H1 (cell line): ENCODE measurements around the gene SYNPR. TPM values are rescaled to one million over a fixed set of nuclear protein-coding genes. Genes with fewer than 3 reads are reported as not detected.

Experiments
- CTCF ChIA-PET: fragments of 300-600 bp; sonication (Branson Sonifier 250); formaldehyde crosslinking; loops from one replicate; lab custom pipeline; 2021; ENCODE audit not compliant: partially characterized antibody; lab: Charles Lee
- POLR2A ChIA-PET: fragments of 300-600 bp; sonication (Branson Sonifier 250); formaldehyde crosslinking; loops from one replicate; lab custom pipeline; 2021; ENCODE audit warnings: inconsistent platforms; ENCODE audit not compliant: partially characterized antibody; lab: Charles Lee
- DNase-seq, 2 experiments: peaks; one replicate each; pipeline versions ENCODE4 v3.0.0 to v3.0.0-alpha.2; 2010 to 2022; ENCODE audit warnings: low spot score in 2 of 2, low read depth in 1 of 2, mixed read lengths in 1 of 2
- FAIRE-seq: peaks from 2 replicates; lab custom pipeline; 2011; peaks lifted over from hg19 to GRCh38; lab: Jason Lieb, UNC
- H2AFZ ChIP-seq: 2 replicates; pipeline ENCODE4 v1.8.1; 2012; ENCODE audit warnings: low read length, inconsistent platforms
- H2AK5ac ChIP-seq: 2 replicates; pipeline ENCODE4 v1.6.1; 2013; ENCODE audit warnings: low read depth, low read length
- H2BK120ac ChIP-seq: replicated peaks from 2 replicates; pipeline ENCODE3; 2013; ENCODE audit warnings: low read depth, low read length, inconsistent platforms
- H2BK12ac ChIP-seq: 2 replicates; pipeline ENCODE4 v1.6.1; 2013; ENCODE audit warnings: low read depth, low read length
- H2BK15ac ChIP-seq: 2 replicates; pipeline ENCODE4 v1.6.1; 2013; ENCODE audit warnings: low read length
- H2BK20ac ChIP-seq: 2 replicates; pipeline ENCODE4 v1.6.1; 2013; ENCODE audit warnings: low read length
- H2BK5ac ChIP-seq: 2 replicates; pipeline ENCODE4 v1.6.1; 2013; ENCODE audit warnings: low read depth, low read length
- H3K14ac ChIP-seq: 2 replicates; pipeline ENCODE4 v1.6.1; 2013; ENCODE audit warnings: inconsistent platforms; ENCODE audit not compliant: insufficient read length
- H3K18ac ChIP-seq: 2 replicates; pipeline ENCODE4 v1.6.1; 2013; ENCODE audit warnings: low read length; ENCODE audit errors: extremely low read depth
- H3K23ac ChIP-seq: 2 replicates; pipeline ENCODE4 v1.6.1; 2013; ENCODE audit warnings: inconsistent platforms; ENCODE audit not compliant: insufficient read length
- H3K23me2 ChIP-seq: 2 replicates; pipeline ENCODE4 v1.6.1; 2013; ENCODE audit warnings: low read depth, low read length
- H3K27ac ChIP-seq: 2 replicates; pipeline ENCODE4 v1.6.1; 2011; ENCODE audit warnings: low read depth, low read length, inconsistent platforms
- H3K27me3 ChIP-seq, 4 experiments: replicated peaks in 1 of 4; 1 replicate in 1 of 4; 2 replicates in 3 of 4; pipeline versions ENCODE4 v1.6.1 to v1.8.1; 2011 to 2013; ENCODE audit warnings: low read length in 3 of 4, mild to moderate bottlenecking in 3 of 4, inconsistent platforms in 2 of 4, mixed read lengths in 2 of 4, moderate library complexity in 1 of 4; ENCODE audit not compliant: control insufficient read depth in 3 of 4, insufficient read depth in 3 of 4; ENCODE audit errors: extremely low read depth in 1 of 4
- H3K36me3 ChIP-seq, 4 experiments: 2 replicates each; pipeline versions ENCODE4 v1.6.1 to v1.8.1; 2011 to 2013; ENCODE audit warnings: mild to moderate bottlenecking in 4 of 4, low read length in 3 of 4, moderate library complexity in 2 of 4, control low read depth in 1 of 4, inconsistent platforms in 1 of 4; ENCODE audit not compliant: insufficient read depth in 4 of 4, control insufficient read depth in 2 of 4
- H3K4ac ChIP-seq: replicated peaks from 2 replicates; pipeline ENCODE3; 2013; ENCODE audit warnings: low read length, low read depth, mixed read lengths, inconsistent platforms; ENCODE audit not compliant: insufficient read length
- H3K4me1 ChIP-seq, 4 experiments: replicated peaks in 1 of 4; 1 replicate in 1 of 4; 2 replicates in 3 of 4; pipeline versions ENCODE4 v1.6.1 to v1.8.1; 2011 to 2013; ENCODE audit warnings: low read length in 3 of 4, inconsistent platforms in 2 of 4, mixed read lengths in 1 of 4; ENCODE audit not compliant: insufficient read depth in 4 of 4, control insufficient read depth in 3 of 4
- H3K4me2 ChIP-seq, 2 experiments: 2 replicates each; pipeline versions ENCODE4 v1.6.1 to v1.8.1; 2011 to 2013; ENCODE audit warnings: low read depth in 2 of 2, low read length in 2 of 2, control low read depth in 1 of 2, inconsistent platforms in 1 of 2, mild to moderate bottlenecking in 1 of 2; ENCODE audit not compliant: insufficient read depth in 1 of 2
- H3K4me3 ChIP-seq, 4 experiments: fragments of 200-600, 300-600 bp in 1 of 4; sonication (generic), shearing (Covaris generic), sonication (Bioruptor Twin) in 1 of 4; 2 replicates each; pipeline versions ENCODE4 v1.5.1 to v1.8.1; 2011 to 2016; ENCODE audit warnings: low read length in 4 of 4, low read depth in 3 of 4, control low read depth in 2 of 4, inconsistent platforms in 2 of 4, mild to moderate bottlenecking in 2 of 4, mixed read lengths in 1 of 4, moderate library complexity in 1 of 4; ENCODE audit not compliant: insufficient read depth in 2 of 4; ENCODE audit errors: extremely low read depth in 1 of 4
- H3K56ac ChIP-seq: replicated peaks from 2 replicates; pipeline ENCODE3; 2013; ENCODE audit warnings: low read depth, mild to moderate bottlenecking, mixed read lengths, low read length, inconsistent platforms; ENCODE audit not compliant: insufficient read length
- H3K79me1 ChIP-seq: 2 replicates; pipeline ENCODE4 v1.6.1; 2013; ENCODE audit warnings: low read depth, low read length, control low read depth
- H3K79me2 ChIP-seq, 2 experiments: 2 replicates each; pipeline versions ENCODE4 v1.6.1 to v1.8.1; 2012 to 2013; ENCODE audit warnings: low read length in 2 of 2, mild to moderate bottlenecking in 2 of 2, inconsistent platforms in 1 of 2; ENCODE audit not compliant: insufficient read depth in 2 of 2, control insufficient read depth in 1 of 2
- H3K9ac ChIP-seq, 4 experiments: replicated peaks in 1 of 4; 1 replicate in 1 of 4; 2 replicates in 3 of 4; pipeline versions ENCODE4 v1.6.1 to v1.8.1; 2011 to 2013; ENCODE audit warnings: low read depth in 3 of 4, low read length in 3 of 4, control low read depth in 2 of 4, mild to moderate bottlenecking in 2 of 4, moderate library complexity in 2 of 4, inconsistent platforms in 1 of 4; ENCODE audit errors: extremely low read depth in 1 of 4
- H3K9me3 ChIP-seq, 2 experiments: 2 replicates each; pipeline versions ENCODE4 v1.6.1 to v1.8.1; 2012 to 2013; ENCODE audit warnings: mild to moderate bottlenecking in 2 of 2, moderate library complexity in 2 of 2, control low read depth in 1 of 2, inconsistent platforms in 1 of 2, low read depth in 1 of 2, low read length in 1 of 2, mixed read lengths in 1 of 2; ENCODE audit not compliant: insufficient read depth in 2 of 2
- H4K20me1 ChIP-seq, 2 experiments: replicated peaks in 1 of 2; 2 replicates each; pipeline versions ENCODE3 to v1.8.1; 2011 to 2013; ENCODE audit warnings: inconsistent platforms in 2 of 2, low read length in 2 of 2, mild to moderate bottlenecking in 1 of 2; ENCODE audit not compliant: insufficient read depth in 2 of 2, control insufficient read depth in 1 of 2
- H4K5ac ChIP-seq: 2 replicates; pipeline ENCODE4 v1.6.1; 2013; ENCODE audit warnings: low read length, low read depth, mixed read lengths, inconsistent platforms; ENCODE audit not compliant: insufficient read length
- H4K8ac ChIP-seq: 2 replicates; pipeline ENCODE4 v1.8.0; 2013; ENCODE audit warnings: mild to moderate bottlenecking, moderate library complexity, low read length, inconsistent platforms; ENCODE audit not compliant: insufficient read depth; ENCODE audit errors: extremely low read depth
- H4K91ac ChIP-seq: replicated peaks from 2 replicates; pipeline ENCODE3; 2013; ENCODE audit warnings: low read length, mixed read lengths, inconsistent platforms; ENCODE audit not compliant: insufficient read length
- ATF3 ChIP-seq: IDR thresholded peaks from 2 replicates; pipeline ENCODE4 v1.6.1; 2011; ENCODE audit warnings: low read depth, mild to moderate bottlenecking, low read length; ENCODE audit not compliant: insufficient read depth
- BACH1 ChIP-seq: IDR thresholded peaks from 2 replicates; pipeline ENCODE4 v1.6.1; 2012; ENCODE audit warnings: low read length, improper control_type of control experiment
- BRCA1 ChIP-seq: IDR thresholded peaks from 2 replicates; pipeline ENCODE4 v1.6.1; 2012; ENCODE audit warnings: low read depth, low read length, improper control_type of control experiment
- CBX5 ChIP-seq: fragments of 300-800, 300-1000 bp; sonication (generic); IDR thresholded peaks from 2 replicates; pipeline ENCODE4 v1.7.1; 2016; ENCODE audit warnings: antibody characterized with exemption, low read length, low read depth
- CHD2 ChIP-seq: IDR thresholded peaks from 2 replicates; pipeline ENCODE4 v1.6.1; 2012; ENCODE audit warnings: low read length, improper control_type of control experiment
- E2F6 ChIP-seq: IDR thresholded peaks from 2 replicates; pipeline ENCODE4 v1.6.1; 2012; ENCODE audit warnings: inconsistent platforms
- EZH2 ChIP-seq: fragments of 200-600 bp; sonication (generic); IDR thresholded peaks from 2 replicates; pipeline ENCODE4 v1.7.1; 2012; ENCODE audit warnings: low read depth, mild to moderate bottlenecking, moderate library complexity, low read length, inconsistent platforms; ENCODE audit not compliant: severe bottlenecking
- GTF2F1 ChIP-seq: IDR thresholded peaks from 2 replicates; pipeline ENCODE4 v1.6.1; 2012; ENCODE audit warnings: low read depth, low read length, improper control_type of control experiment, borderline replicate concordance
- HDAC6 ChIP-seq: IDR thresholded peaks from one replicate; pipeline ENCODE4 v1.7.1; 2012; ENCODE audit warnings: low read depth, mild to moderate bottlenecking, inconsistent platforms, low read length, moderate library complexity
- JUN ChIP-seq: IDR thresholded peaks from 2 replicates; pipeline ENCODE4 v1.6.1; 2011; ENCODE audit warnings: low read depth, mild to moderate bottlenecking, improper control_type of control experiment, low read length
- POU5F1 ChIP-seq: IDR thresholded peaks from 2 replicates; pipeline ENCODE4 v1.6.1; 2011; ENCODE audit warnings: low read depth, mild to moderate bottlenecking, low read length, moderate library complexity
- SIX5 ChIP-seq: IDR thresholded peaks from 2 replicates; pipeline ENCODE4 v1.6.1; 2011; ENCODE audit warnings: mild to moderate bottlenecking, low read depth, low read length
- SP2 ChIP-seq: IDR thresholded peaks from 2 replicates; pipeline ENCODE4 v1.6.1; 2012; ENCODE audit warnings: mild to moderate bottlenecking, low read length, inconsistent platforms
- TEAD4 ChIP-seq: IDR thresholded peaks from 2 replicates; pipeline ENCODE4 v1.6.1; 2012; ENCODE audit warnings: low read depth, low read length, inconsistent platforms, mixed read lengths
- WGBS, 2 experiments: shearing (Covaris generic) in 1 of 2; methylation state at CpG; one replicate each; pipeline versions ENCODE4 v1.1.6 to v1.1.7; 2013 to 2015; ENCODE audit warnings: low lambda C conversion rate in 2 of 2, mixed read lengths in 2 of 2, inconsistent platforms in 1 of 2, low coverage in 1 of 2, missing lambda C conversion rate in 1 of 2; ENCODE audit not compliant: insufficient replicate concordance in 2 of 2, insufficient coverage in 1 of 2, insufficient read length in 1 of 2; ENCODE audit errors: extremely low coverage in 1 of 2, missing lambda C conversion rate in 1 of 2; 5-methylcytosine and 5-hydroxymethylcytosine counted together
- polyA plus RNA-seq, 7 experiments: library from polyadenylated mRNA; depleted of rRNA in 3 of 7; stranded (reverse) in 5 of 7; unstranded in 2 of 7; fragments of >200 nt in 5 of 7; fragments of 200-250 nt in 2 of 7; gene quantifications; 1 replicate in 5 of 7; 2 replicates in 1 of 7; 4 replicates in 1 of 7; pipeline versions ENCODE4 v1.2.1 to v1.2.3, GENCODE V29; 2011 to 2013; ENCODE audit warnings: missing spikeins in 2 of 7, mixed read lengths in 2 of 7
- total RNA-seq: library from RNA; stranded (reverse); fragmentation: NEBNext Ultra II Directional; extraction: Animal tissue kit (Norgen Biotek cat#: 25700); gene quantifications from 2 replicates; pipeline ENCODE4 v1.2.1, GENCODE V29; 2021

The SYNPR gene
- total and polyA plus RNA-seq, 2 of the 8 experiments (the other 6 are each of a cell fraction or from before 2014, with no cell fraction given), result 0.39 to 0.99 TPM

- H4K20me1 ChIP-seq, result no peaks in the 10 kb centered on the region
- H2BK12ac ChIP-seq, result no peak within 1 kb of the TSS
- H2BK5ac ChIP-seq, result no peak within 1 kb of the TSS
- H3K14ac ChIP-seq, result no peak within 1 kb of the TSS
- H4K91ac ChIP-seq, result no peak within 1 kb of the TSS
- no peak for DNase-seq
- no peak within 1 kb of the TSS for H3K4me3 ChIP-seq
- WGBS, 2 experiments, result 91% methylated on average over 5 of the region's 5 CpGs; no CpG with 5 or more reads in 1 of the 2 experiments
- FAIRE-seq, result no peak
- no peak within 1 kb of the TSS for H2AFZ ChIP-seq
- no peak within 1 kb of the TSS for H4K8ac ChIP-seq
- no peak within 1 kb of the TSS for H3K4ac ChIP-seq
- H3K27me3 ChIP-seq, result no peaks in the 10 kb centered on the region
- no peaks in the 10 kb centered on the region for H3K36me3 ChIP-seq
- no peak within 1 kb of the TSS for H3K27ac ChIP-seq
- no peaks in the 10 kb centered on the region for H3K79me1 ChIP-seq
- H2BK120ac ChIP-seq, result no peak within 1 kb of the TSS
- H2AK5ac ChIP-seq, result no peak within 1 kb of the TSS
- POLR2A ChIA-PET, result no interaction called here
- no peak within 1 kb of the TSS for H2BK20ac ChIP-seq
- H3K23me2 ChIP-seq, result no peaks in the 10 kb centered on the region; the same call in 1 of the 2 replicates
- H3K23ac ChIP-seq, result no peak within 1 kb of the TSS
- H3K4me1 ChIP-seq, result no peaks in the 10 kb centered on the region
- no peak within 1 kb of the TSS for H3K56ac ChIP-seq
- H3K9me3 ChIP-seq, result no peaks in the 10 kb centered on the region
- no peak within 1 kb of the TSS for H4K5ac ChIP-seq
- no peak within 1 kb of the TSS for H2BK15ac ChIP-seq
- no peak within 1 kb of the TSS for H3K4me2 ChIP-seq
- H3K79me2 ChIP-seq, result no peaks in the 10 kb centered on the region
- no peak within 1 kb of the TSS for H3K18ac ChIP-seq
- CTCF ChIA-PET, result no interaction called here
- no peak within 1 kb of the TSS for H3K9ac ChIP-seq
- TF ChIP-seq ATF3 (no peak), POU5F1 (no peak), HDAC6 (no peak), BRCA1 (no peak), BACH1 (no peak), E2F6 (no peak), CBX5 (no peak), SP2 (no peak), JUN (no peak), SIX5 (no peak), EZH2 (no peak), TEAD4 (no peak), GTF2F1 (no peak), CHD2 (no peak)
These were observed 374.1 kb downstream of the SYNPR start, which contains the start of gene SNTN for GRCh38 chr3:63652066-63652725. Gene SNTN, plus strand, starts transcription at chr3:63652675. Its CDS starts 13 bp downstream, at chr3:63652688.
